ENCODE results near the gene PPP2R2C.
A peak's percentile ranks its signal among the peaks of the same experiment; 100 is the strongest.

PPP2R2C gene

DNA sequence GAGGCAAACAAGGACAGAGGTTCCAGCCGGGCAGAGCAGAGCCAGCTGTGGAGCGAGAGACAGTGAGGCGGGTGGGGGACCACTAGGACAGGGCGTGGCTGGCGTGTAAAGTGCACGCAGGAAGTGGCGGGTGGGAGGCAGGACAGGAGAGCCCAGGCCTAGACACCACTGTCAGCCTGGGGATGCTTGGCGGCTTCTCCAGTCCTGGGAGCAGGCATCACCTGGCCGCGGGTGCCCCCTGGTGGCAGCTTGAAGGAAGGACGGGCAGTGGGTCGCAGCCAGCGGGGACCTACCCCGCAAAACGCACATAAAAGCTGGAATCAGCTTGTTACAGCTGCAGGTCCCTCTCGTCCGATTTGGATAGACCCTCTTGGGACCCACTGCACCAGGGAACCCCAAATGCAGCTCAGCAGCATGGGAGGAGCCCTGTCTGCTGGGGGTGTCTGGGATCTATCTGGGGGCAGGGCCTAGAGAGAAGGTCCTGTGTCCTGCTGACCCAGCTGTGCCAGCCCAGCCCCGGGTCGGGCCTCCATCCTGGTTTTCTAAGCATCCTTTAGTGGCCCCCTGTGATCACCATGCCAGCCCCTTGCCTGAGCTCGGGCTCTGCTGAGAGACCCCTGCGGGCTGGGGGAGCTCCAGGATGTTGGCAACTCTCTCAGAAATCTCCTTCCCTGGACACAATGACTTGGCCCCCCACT lies 145.0 kb downstream of the PPP2R2C start:
- peak in 13 of 14 donors; percentile 32 to 83 (median 62) for DNase-seq

DNA sequence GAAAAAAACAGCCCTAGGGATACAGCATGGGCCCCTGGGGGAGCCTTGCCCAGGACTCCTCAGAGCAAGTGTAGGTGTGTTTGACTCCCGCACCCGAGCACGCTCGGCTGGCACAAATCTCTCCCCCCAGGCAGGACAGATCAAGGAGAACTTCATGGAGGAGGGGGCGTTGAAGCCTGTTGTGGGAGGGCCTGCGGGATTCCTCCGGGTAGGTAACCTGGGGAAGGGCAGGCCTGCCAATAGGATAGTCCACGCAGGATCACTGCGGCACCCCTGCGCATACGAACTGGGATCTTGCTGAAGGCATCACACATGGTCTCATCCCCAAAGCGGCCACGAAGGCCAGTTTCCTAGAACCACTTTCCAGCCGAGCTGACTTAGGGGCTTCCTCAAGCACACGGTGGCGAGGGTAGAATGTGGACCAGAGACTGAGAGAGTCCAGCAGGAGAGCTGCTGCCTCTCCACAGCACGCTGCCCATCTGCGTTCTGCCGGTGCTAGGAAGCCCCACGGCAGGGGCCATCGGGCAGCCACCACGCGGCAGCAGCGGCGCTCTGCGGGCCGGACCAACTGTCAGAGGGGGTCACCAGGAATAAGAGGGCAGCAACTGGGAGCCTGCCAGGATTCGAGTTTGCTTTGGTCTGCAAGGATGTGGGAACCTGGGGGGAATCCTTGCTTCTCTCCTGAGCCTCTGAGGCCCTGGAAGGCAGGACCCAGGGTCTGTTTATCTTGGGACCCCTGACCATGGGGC lies 145.9 kb downstream of the PPP2R2C start:
- no peak for DNase-seq

DNA sequence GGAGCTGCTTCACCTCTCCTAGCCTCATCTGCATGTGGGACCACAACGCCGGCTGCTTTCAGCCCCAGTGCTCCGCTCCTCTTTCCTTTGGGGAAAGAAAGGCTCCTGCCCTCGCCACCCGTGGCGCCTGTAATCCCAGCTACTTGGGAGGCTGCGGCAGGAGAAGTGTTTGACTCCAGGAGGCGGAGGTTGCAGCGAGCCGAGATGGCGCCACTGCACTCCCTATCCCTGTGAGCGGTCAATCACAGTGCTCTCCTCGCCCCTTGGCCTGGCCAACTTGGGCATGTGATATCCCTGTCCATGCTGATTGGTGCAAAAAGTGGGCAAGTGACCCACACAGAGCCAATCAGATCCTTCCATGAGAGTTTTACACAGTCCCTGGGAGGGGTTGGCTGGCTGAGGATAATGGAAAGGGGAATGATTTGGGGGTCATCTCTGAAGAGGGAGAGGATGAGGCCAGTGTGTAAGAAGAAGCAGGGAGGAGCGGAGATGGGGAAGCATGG lies 146.6 kb downstream of the PPP2R2C start:
- DNase-seq, result no peak

DNA sequence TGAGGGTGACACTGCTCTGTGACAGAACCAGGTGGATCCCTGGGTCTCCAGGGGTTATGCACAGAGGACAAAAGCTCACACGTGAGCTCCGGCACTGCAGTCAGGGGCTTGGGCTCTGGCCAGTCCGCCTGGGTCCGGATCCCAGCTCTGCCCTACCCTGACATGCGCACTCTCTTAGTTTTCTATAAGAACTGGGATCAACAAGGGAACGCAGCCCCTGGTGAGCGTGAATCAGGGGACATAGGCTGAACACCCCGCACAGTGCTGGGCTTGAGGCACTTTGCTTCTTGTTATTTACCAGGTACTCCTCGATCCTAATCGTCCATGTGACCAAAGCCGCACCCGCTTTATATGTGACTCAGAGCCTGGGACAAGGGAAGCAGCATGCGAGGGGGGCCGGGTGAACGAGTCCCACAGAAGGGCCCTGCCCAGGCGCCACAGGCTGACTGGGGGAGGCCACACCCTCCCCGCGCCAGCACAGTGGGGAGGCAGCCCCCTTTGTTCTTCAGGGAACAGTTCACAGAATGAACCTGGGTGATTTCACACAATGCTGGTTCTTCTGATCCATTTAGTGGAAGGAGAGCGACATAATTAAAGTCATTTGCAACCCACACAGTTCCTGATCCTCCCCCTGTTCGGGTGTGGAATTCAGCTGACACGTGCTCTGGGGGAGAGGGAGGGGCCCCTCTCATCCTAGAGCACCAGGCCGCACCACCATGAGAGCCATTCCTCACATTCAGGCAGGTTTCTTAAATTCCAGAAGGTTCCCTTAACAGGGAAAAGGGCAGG lies 147.2 kb downstream of the PPP2R2C start:
- DNase-seq, result peak in 1 of 14 donors; percentile 35

DNA sequence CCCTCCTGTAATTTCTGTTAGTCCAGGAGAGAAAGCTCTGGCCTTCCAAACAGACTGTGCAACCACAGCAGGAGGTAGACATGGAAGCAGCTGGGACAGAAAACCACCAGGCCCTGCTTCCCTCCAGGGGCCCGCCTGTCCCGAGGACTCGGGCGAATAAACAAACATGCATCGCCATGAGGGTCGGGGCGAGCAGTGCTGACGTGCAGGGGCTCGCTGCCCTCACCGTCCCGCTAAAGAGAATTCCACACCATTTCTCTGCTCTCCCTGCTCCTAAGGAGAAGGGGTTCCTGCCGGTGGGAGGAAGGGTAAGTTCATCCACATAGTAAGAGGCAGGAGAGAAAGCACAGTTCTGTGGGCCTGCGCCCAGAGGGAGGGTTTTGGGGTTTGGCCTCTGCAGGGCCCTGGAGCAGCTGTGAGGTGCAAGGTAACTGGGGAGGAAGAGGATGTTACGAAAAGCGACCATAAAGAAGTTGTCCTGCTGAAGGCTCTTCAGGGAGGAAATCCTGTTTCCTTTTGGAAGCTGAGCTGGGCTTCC lies 147.9 kb downstream of the PPP2R2C start:
- no peak for DNase-seq

DNA sequence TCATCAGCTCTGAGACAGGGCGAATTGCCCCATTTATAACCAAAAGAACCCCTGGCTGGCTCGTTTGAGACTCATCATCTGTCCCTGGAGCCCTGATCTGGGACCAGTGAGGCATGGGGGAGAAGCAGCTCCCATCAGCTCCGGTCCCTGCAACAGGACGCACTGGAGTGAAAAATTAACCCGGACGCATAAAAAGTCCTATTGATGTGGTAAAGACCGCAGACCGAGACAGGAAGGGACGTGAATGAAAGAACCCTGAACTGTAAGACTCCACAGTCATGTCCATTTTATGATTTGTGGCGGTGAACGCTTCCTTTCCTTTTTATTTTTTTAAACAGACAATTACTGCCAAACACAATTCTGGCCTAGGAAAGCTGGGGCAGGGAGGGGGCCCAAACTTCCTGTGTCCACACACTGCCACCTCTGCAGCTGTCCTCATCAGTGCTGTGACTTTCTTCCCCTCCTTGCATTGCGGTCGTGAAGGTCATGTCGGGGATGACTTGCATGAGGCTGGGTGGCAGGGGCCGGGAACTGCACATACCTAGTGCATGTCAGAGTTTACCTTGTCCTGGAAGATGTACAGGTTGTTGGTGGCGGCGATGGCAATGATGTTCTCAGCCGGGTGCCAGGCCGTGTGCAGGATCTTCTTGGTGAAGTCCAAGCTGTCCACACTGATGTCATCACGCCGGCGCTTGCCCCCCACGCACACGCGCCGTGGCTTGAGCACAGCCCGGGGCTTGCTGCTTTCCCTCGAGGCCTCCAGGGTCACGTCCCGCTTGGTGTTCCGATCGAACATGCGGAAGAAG lies 149.4 kb downstream of the PPP2R2C start:
- DNase-seq, result no peak

DNA sequence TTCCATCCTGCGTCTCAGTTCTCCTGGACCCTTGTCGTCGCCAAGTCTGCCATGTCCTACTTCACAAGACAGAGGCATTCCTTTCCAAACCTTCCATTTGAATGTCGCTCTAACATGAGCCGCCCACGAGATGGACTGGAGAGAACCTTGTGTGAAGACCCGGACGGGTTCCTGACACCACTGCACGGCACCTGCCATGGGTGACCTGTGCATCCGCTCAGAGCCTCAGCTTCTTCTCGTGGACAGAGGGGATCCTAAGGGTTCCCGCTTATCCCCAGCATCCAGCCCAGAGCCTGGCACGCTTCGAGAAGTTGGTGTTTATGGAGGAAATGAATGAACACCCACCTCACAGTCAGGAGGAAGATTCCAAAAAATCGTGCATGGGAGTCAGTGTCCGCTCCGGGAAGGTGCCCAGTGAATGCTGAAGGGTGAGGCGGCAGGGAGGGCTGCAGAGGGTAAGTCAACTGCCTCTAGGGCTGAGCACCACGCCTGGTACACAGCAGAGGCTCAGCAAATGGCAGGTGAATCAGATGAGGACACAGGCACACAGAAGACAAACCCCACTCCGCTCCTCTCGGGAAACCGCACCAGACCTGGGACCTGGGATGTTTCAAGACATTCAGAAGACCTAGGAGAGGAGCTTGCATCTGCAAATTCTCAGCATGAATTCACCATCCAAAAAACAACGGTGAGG lies 150.2 kb downstream of the PPP2R2C start:
- DNase-seq, result no peak

DNA sequence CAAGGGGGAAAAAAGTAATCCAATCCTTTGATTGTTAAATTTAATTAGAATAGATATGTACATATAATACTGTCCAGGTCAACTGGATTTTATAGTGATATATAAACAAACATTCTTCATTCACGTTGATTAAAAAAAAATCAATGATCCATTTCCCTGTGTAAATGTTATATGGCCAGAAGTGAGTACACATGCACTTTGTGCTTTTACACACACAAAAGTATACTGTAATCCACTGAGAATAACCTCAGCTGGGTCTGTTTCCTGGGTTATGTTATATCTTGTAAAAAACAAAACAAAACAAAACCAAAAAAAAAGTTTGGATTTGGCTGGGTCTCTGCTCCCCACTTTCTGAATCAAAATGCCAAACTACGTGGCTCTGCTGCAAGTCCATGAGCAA lies 151.1 kb downstream of the PPP2R2C start:
- DNase-seq, result no peak

DNA sequence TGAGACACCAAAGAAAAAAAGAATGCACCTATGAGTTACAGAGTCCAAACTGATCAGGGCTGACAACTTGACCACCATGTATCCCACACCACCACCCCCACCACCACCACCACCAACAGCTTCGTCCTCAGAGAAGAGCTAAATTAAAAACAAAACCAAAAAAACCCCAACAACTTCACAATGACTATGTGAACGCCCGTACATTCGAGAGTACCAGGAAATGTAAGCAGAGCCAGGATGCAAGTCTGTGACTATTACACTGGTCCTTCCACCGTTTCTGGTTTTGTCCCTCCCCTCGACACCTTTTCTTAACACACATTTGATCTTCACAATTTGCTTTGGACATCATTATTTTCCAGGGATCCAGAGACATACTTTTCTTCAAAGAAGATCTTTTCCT lies 151.8 kb downstream of the PPP2R2C start:
- DNase-seq, result no peak

DNA sequence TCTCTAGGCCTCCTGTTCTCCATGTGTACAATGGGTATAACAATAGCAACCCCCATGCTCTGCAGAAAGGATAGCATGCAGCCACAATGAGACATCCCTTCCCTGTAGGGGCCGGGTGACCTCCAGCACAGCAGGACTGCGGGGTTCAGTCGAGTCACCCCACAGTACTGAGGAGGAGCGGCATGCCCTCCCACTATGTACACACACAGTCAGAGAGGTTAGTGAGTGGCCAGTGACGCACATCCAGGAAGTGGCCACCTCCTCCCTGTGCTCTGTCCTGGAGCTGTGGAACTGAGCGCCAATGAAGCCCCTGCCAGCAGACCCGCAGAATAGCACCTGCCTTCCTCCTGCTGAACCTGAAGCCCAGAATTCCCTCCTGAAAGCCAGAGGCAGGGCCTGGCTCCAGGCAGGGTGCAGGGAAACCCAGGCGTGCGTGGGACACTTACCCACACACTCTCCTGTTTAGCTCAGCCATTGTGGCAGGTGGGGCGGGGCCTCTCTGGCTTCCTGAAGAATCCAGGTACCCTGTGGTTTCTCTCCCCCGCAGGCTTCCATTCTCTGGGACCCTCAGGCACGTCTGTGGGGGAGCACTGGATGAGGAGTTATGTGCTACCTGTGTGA lies 152.8 kb downstream of the PPP2R2C start:
- no peak for DNase-seq

DNA sequence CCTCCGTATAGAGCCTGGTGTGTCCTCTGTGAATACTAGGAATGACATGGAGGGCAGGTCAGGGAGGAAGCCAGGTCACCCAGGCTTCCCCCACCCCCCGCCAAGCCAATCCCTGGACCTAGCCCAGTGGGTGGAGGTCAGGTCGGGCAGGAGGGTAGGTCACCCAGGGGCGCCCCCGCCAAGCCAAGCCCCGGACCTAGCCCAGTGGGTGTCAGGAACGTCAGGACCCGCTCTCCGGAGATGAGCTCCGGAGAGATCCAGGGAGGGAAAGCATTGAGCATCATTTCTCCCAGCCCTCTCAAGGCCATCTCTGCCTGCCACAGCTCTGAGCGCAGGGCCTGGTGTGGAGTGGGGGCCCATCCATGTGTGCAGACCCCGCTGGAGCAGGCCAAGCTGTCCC lies 154.2 kb downstream of the PPP2R2C start:
- no peak for DNase-seq

DNA sequence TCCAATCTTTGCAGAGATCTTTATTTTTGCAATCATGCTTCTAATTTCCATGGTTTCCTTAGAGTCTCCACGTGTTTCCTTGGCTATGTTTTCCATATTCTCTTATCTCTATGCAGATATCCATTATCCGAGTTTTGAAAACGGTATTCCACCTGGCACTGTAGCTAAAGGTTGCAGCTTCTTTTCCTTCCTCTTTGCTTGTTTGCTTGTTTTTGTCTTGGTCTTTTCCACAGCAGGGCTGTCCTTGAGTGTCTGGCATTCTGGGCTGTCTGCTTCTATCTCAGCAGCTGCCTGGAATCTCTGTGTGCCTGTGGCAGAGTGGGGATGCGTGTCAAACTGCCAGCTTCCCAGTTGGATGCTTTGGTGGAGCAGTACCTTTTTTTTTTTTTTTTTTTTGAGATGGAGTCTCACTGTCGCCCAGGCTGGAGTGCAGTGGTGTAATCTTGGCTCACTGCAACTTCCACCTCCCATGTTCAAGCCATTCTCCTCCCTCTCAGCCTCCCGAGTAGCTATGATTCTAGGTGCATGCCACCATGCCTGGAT lies 155.9 kb downstream of the PPP2R2C start:
- no peak for DNase-seq

DNA sequence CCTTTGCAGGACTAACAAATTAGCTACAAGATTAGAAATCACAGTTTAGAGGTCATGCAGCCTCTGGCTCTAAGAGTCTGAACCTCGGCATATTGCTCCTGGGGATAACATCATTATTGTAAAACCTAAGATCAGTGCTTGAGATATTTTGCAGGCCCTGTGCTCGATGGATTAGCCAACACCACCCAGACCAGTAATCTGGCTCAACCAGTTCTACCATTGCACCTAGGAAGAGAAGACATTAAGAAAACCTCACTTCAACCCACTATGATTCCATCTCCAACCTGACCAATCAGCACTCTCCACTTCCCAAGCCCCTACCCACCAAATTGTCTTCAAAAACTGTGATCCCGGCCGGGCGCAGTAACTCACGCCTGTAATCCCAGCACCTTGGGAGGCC lies 159.2 kb downstream of the PPP2R2C start:
- DNase-seq, result no peak

DNA sequence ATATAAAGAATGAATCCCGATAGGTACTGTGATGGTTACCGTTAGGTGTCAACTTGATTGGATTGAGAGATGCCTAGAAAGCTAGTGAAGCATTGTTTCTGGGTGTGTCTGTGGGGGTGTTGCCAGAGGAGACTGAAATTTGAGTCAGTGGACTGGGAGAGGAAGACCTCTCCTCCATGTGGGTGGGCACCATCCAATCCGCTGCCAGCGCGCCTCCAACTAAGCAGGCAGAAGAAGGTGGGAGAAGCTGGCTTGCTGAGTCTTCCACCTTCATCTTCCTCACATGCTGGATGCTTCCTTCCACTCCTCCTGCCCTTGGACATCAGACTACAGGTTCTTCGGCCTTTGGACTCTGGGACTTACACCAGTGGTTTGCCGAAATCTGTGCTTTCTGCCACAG lies 162.6 kb downstream of the PPP2R2C start:
- no peak for DNase-seq

DNA sequence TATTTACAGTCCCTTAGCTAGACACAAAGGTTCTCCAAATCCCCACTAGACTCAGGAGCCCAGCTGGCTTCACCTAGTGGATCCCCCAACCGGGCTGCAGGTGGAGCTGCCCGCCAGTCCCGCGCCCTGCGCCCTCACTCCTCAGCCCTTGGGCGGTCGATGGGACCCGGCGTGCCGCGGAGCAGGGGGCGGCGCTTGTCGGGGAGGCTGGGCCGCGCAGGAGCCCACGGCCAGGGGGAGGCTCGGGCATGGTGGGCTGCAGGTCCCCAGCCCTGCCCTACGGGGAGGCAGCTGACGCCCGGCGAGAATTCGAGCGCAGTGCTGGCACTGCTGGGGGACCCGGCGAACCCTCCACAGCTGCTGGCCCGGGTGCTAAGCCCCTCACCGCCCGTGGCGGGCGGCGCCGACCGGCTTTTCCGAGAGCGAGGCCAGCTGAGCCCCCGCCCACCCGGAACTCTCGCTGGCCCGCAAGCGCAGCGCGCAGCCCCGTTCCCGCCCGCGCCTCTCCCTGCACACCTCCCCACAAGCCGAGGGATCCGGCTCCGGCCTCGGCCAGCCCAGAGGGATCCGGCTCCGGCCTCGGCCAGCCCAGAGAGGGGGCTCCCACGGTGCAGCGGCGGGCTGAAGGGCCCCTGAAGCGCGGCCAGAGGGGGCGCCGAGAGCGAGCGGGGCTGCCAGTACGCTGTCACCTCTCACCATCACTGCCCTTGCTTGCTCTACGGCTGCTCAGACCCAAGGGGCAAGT lies 163.3 kb downstream of the PPP2R2C start:
- DNase-seq, result peak in 1 of 14 donors; percentile 15

DNA sequence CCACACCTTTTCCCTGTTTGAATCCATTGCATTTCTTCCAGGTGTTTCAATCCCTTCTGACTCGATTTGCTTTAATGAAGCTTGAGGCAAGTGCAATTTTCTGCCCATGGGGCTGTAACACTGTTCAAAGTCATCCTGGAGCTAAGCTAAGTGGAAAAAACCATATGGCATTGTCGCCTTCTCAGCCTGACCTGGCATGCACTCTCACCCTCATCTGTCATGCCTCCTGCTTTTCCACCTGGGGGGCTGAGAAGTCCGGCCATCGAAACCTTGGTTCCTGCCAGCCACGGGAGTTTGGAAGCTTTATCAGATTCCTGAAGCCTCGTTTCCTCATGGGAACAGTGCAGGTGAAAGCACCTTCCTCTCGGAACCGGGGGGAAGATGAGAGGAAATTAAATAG lies 164.5 kb downstream of the PPP2R2C start:
- DNase-seq, result peak in 1 of 14 donors; percentile 79

DNA sequence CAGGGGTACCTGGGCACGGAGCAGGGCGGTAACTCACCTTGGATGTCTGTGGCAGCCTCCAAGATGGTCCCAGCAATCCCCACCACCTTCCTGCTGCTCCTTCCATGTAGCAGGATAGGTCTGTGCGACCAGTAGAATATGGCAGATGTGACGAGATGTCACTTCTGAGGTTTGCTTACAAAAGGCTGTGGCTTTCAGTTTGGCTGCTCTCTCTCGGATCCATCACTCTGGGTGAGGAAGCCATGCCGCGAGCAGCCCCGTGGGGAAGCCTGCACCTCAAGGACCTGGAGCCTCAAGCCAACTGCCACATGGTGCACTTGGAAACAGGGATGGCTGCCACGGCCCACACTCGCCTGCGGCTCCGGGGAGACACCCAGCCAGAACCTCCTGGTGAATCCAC lies 165.2 kb downstream of the PPP2R2C start:
- DNase-seq, result peak in 1 of 14 donors; percentile 56

DNA sequence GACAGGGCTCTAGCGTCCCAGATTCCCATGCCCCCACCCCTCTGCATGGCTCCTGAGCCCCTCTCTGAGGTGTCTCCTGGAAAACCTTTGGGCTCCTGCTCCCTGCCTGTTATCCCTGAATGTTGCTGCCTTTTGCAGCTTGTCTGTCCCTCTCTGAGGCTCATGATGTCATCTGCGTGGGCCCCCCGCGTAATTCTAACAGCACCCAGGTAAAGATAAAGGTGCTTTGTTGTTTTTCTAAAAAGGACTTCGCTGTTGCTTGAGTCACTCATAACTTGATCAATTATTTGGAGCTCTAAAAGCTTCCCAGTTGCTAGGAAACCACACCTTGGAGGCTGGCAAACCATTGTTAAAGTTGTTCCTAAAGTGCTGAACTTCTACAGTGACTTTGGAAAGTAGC lies 166.1 kb downstream of the PPP2R2C start:
- DNase-seq, result no peak

DNA sequence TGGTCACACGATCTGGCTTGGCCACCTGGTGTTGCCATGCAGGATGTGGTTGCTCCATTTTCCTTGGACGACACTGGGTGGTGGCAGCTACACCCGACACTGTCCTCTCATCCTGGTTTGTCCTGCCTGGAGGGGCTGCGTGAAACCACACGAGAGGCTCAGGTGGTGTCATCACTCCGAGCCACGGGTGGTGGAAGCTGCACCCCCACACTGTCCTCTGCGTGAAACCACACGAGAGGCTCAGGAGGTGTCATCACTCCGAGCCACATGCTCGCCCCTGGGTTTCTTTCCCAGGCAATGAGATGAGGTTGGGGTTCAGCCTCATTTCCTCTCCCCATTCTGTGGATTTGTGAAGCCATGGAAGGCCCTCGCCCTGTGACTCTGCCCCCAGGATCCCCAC lies 168.5 kb downstream of the PPP2R2C start:
- DNase-seq, result no peak

DNA sequence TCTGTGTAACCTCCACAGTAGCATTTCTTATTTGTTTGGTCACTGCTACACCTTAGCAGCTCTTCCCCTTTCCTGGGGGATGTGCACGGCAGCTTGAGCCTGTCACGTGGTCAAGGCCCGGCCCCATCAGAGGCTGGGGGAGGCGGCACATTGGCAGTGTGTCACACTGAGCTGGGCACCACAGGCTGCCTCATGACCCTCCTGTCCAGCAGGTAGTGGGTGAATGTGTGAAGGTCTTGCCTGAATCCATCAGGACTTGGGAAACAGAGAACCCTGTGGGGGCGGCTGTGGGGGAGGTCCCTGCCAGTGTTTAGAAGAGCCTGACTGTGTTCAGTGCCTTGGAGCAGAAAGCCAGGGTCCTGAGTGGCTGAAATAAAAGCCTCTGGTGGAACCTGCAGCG lies 169.5 kb downstream of the PPP2R2C start:
- no peak for DNase-seq
